MM.1S (cell line): ENCODE measurements around the gene CACNA1C.

Experiments used
- EZH2 ChIP-seq: fragments of 300-600 bp; sonication (generic); optimal IDR thresholded peaks from 2 replicates; pipeline ENCODE3; 2017; ENCODE audit warnings: low read depth, mild to moderate bottlenecking, antibody characterized with exemption, low read length, mixed read lengths
- TF ChIP-seq, protein P1 (sequence below): fragments of 300-600 bp; sonication (generic); IDR thresholded peaks from 2 replicates; pipeline ENCODE4 v1.5.1; 2016; ENCODE audit warnings: antibody characterized with exemption, low read length, mixed read lengths

DNA sequence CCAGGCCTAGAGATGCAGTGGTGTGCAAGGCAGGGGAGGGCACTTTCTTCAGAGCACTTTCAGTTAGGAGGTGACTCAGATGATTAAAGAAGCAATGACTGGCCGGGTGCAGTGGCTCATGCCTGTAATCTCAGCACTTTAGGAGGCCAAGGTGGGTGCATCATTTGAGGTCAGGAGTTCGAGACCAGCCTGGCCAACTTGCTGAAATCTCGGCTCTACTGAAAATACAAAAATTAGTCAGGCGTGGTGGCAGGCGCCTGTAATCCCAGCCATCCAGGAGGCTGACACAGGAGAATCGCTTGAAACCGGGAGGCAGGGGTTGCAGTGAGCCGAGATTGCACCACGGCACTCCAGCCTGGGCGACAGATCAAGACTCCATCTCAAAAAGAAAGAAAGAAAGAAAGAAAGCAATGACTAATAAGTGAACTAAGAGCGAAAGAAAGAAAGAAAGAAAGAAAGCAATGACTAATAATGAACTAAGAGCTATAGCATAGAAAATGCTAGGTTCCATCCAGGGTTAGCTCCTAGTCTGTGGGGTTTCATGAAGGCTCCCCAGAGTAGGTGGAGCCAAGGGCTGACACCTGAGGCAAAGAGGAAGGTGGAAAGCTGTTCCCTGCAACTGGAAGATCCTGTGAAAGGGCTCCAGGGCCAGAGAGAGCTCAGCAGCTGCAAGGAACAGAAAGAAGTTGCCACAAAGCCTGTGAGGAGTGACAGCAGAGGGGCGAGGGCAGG is 334.5 kb downstream of the CACNA1C start:
- TF ChIP-seq, protein P1, sequence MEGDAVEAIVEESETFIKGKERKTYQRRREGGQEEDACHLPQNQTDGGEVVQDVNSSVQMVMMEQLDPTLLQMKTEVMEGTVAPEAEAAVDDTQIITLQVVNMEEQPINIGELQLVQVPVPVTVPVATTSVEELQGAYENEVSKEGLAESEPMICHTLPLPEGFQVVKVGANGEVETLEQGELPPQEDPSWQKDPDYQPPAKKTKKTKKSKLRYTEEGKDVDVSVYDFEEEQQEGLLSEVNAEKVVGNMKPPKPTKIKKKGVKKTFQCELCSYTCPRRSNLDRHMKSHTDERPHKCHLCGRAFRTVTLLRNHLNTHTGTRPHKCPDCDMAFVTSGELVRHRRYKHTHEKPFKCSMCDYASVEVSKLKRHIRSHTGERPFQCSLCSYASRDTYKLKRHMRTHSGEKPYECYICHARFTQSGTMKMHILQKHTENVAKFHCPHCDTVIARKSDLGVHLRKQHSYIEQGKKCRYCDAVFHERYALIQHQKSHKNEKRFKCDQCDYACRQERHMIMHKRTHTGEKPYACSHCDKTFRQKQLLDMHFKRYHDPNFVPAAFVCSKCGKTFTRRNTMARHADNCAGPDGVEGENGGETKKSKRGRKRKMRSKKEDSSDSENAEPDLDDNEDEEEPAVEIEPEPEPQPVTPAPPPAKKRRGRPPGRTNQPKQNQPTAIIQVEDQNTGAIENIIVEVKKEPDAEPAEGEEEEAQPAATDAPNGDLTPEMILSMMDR, result no peak
- TF ChIP-seq EZH2, result no peak
